T-cell (primary cell): ENCODE data around the gene MS4A2. TPM values are rescaled to one million over a fixed set of nuclear protein-coding genes. Genes with fewer than 3 reads are reported as not detected.
"Not testable (repeated sequence)": the region's sequence is repeated elsewhere in the genome, so short reads cannot be mapped to it uniquely, and the experiment has no call there.

Experiments
- ATAC-seq, 4 experiments: fragments of 200-7000 bp in 3 of 4; fragments of 150-1000 bp in 1 of 4; cut with Tn5 transposase; replicated peaks in 1 of 4; 1 replicate in 3 of 4; 2 replicates in 1 of 4; pipeline ENCODE4 v1.10.0; 2021; ENCODE audit warnings: moderate library complexity in 3 of 4, mild to moderate bottlenecking in 2 of 4, moderate number of reproducible peaks in 1 of 4
- CTCF ChIA-PET, 2 donors: fragments of 300-600 bp; sonication (Branson Sonifier 250); formaldehyde crosslinking; loops; one replicate each; lab custom pipeline; 2022; ENCODE audit warnings: antibody characterized with exemption in 2 of 2; lab: Charles Lee
- POLR2A ChIA-PET, 2 donors: fragments of 300-600 bp; sonication (Branson Sonifier 250); formaldehyde crosslinking; loops; one replicate each; lab custom pipeline; 2022; ENCODE audit warnings: antibody characterized with exemption in 2 of 2; lab: Charles Lee
- DNase-seq, 35 experiments: peaks; one replicate each; pipeline versions ENCODE4 v3.0.0 to v3.0.0-alpha.2; 2013 to 2023
- H3K27ac ChIP-seq: one replicate; pipeline ENCODE4 v1.5.1; 2013; ENCODE audit warnings: low read length
- H3K27me3 ChIP-seq, 2 experiments: replicated peaks in 1 of 2; 1 replicate in 1 of 2; 2 replicates in 1 of 2; pipeline versions ENCODE4 v1.6.1 to v1.7.0; 2013; ENCODE audit warnings: low read length in 1 of 2, mixed read lengths in 1 of 2; ENCODE audit not compliant: control insufficient read depth in 2 of 2, insufficient read depth in 2 of 2; ENCODE audit errors: extremely low read depth in 1 of 2
- H3K36me3 ChIP-seq, 2 donors: 1 replicate in 1 of 2; 2 replicates in 1 of 2; pipeline versions ENCODE4 v1.6.1 to v1.7.0; 2013; ENCODE audit warnings: low read length in 1 of 2; ENCODE audit not compliant: control insufficient read depth in 2 of 2, insufficient read depth in 1 of 2; ENCODE audit errors: extremely low read depth in 1 of 2
- H3K4me1 ChIP-seq, 2 experiments: 1 replicate in 1 of 2; 2 replicates in 1 of 2; pipeline versions ENCODE4 v1.6.1 to v1.7.0; 2013; ENCODE audit warnings: low read length in 2 of 2, mixed read lengths in 1 of 2; ENCODE audit not compliant: insufficient read depth in 2 of 2, control insufficient read depth in 1 of 2; ENCODE audit errors: extremely low read depth in 1 of 2
- H3K4me3 ChIP-seq, 2 donors: 1 replicate in 1 of 2; 2 replicates in 1 of 2; pipeline versions ENCODE4 v1.5.1 to v1.7.0; 2013; ENCODE audit warnings: mild to moderate bottlenecking in 2 of 2, low read length in 1 of 2, moderate library complexity in 1 of 2; ENCODE audit not compliant: control insufficient read depth in 1 of 2; ENCODE audit errors: extremely low read depth in 1 of 2
- H3K9me3 ChIP-seq: 2 replicates; pipeline ENCODE4 v1.7.0; 2013
- H3K27ac Mint-ChIP-seq, 2 donors: one replicate each; pipeline ENCODE4 v1.8.0; 2020 to 2021; ENCODE audit warnings: mild to moderate bottlenecking in 2 of 2, mixed read lengths in 2 of 2
- H3K27me3 Mint-ChIP-seq, 2 donors: one replicate each; pipeline ENCODE4 v1.8.0; 2021 to 2022; ENCODE audit warnings: mixed read lengths in 2 of 2
- H3K36me3 Mint-ChIP-seq: one replicate; pipeline ENCODE4 v1.8.0; 2021; ENCODE audit warnings: mixed read lengths
- H3K4me1 Mint-ChIP-seq, 3 donors: one replicate each; pipeline ENCODE4 v1.8.0; 2020 to 2022; ENCODE audit warnings: mixed read lengths in 3 of 3, mild to moderate bottlenecking in 1 of 3
- H3K4me3 Mint-ChIP-seq, 3 donors: one replicate each; pipeline ENCODE4 v1.8.0; 2020 to 2022; ENCODE audit warnings: mild to moderate bottlenecking in 3 of 3, mixed read lengths in 3 of 3, moderate library complexity in 3 of 3
- H3K9me3 Mint-ChIP-seq, 3 donors: one replicate each; pipeline ENCODE4 v1.8.0; 2020 to 2022; ENCODE audit warnings: mixed read lengths in 3 of 3
- WGBS: methylation state at CpG from one replicate; pipeline ENCODE4 v1.1.5; 2013; ENCODE audit warnings: missing lambda C conversion rate; ENCODE audit not compliant: insufficient coverage; 5-methylcytosine and 5-hydroxymethylcytosine counted together
- total RNA-seq, 35 experiments: library from RNA in 6 of 35; stranded (reverse) in 6 of 35; fragments of 120-200 nt in 1 of 35; gene quantifications; one replicate each; pipeline versions ENCODE4 v1.2.1 to v1.2.4 and lab custom pipeline; 2013 to 2026

The MS4A2 gene
- total RNA-seq, 5 donors from 2014 or later (not counting 1 experiment from before 2014, with no cell fraction given) = 0.12 to 1.1 (median 0.16) TPM; not detected in 1

DNA sequence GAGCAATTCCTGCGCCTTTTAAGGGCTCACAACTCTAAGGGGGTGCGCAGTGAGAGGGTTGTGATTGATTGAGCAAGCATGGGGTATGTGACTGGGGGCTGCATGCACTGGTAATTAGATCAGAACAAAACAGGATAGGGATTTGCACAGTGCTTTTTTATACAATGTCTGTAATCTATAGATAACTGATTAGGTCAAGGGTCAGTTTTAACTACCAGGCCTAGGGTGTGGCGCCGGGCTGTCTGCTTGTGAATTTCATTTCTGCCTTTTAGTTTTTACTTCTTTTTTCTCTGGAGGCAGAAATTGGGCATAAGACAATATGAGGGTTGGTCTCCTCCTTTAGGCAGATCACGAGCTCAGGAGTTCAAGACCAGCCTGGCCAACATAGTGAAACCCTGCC is 20.2 kb downstream of the MS4A2 start:
- H3K27me3 ChIP-seq, POLR2A ChIA-PET, H3K9me3 Mint-ChIP-seq, H3K4me3 Mint-ChIP-seq, H3K27ac Mint-ChIP-seq, DNase-seq, H3K36me3 Mint-ChIP-seq, H3K4me1 ChIP-seq, ATAC-seq, H3K4me3 ChIP-seq, H3K9me3 ChIP-seq, CTCF ChIA-PET, H3K4me1 Mint-ChIP-seq, H3K36me3 ChIP-seq, H3K27ac ChIP-seq: not testable (repeated sequence)
- 92% methylated on average over 2 of the region's 5 CpGs for WGBS
- peaks cover 5 to 20% of the 10 kb centered on the region in 2 donors for H3K27me3 Mint-ChIP-seq

GRCh38 chr11:60111793-60112192 is 23.3 kb downstream of the MS4A2 start:
- Histone ChIP-seq H3K4me1 (no peaks in the 10 kb centered on the region), H3K27ac (no peak overlapping the region), H3K36me3 (no peaks in the 10 kb centered on the region), H3K4me3 (no peak overlapping the region), H3K27me3 (peaks cover 0 to 6% of the 10 kb centered on the region in 2 experiments), H3K9me3 (no peaks in the 10 kb centered on the region)
- no CpG with 5 or more reads among the region's 2 CpGs for WGBS
- Mint-ChIP-seq H3K27me3 (peaks cover 7 to 20% of the 10 kb centered on the region in 2 donors), H3K9me3 (no peaks in the 10 kb centered on the region), H3K4me3 (no peak overlapping the region), H3K27ac (no peak overlapping the region), H3K4me1 (no peaks in the 10 kb centered on the region), H3K36me3 (no peaks in the 10 kb centered on the region)
- ATAC-seq (no peak), DNase-seq (no peak)
- CTCF ChIA-PET = no interaction called here
- POLR2A ChIA-PET = no interaction called here

- no peaks in the 10 kb centered on the region for H3K4me1 ChIP-seq
- no peaks in the 10 kb centered on the region for H3K4me1 Mint-ChIP-seq
- no peak overlapping the region for H3K4me3 Mint-ChIP-seq
- no peak for ATAC-seq
- DNase-seq = no peak
- ChIA-PET CTCF (no interaction called here), POLR2A (no interaction called here)
- no peaks in the 10 kb centered on the region for H3K9me3 Mint-ChIP-seq
- peaks cover 2 to 6% of the 10 kb centered on the region in 2 donors for H3K27me3 Mint-ChIP-seq
- H3K27ac ChIP-seq = no peak overlapping the region
- no peaks in the 10 kb centered on the region for H3K36me3 ChIP-seq
- no peak overlapping the region for H3K27ac Mint-ChIP-seq
- no peaks in the 10 kb centered on the region for H3K9me3 ChIP-seq
- H3K4me3 ChIP-seq = no peak overlapping the region
- no peaks in the 10 kb centered on the region for H3K36me3 Mint-ChIP-seq
- H3K27me3 ChIP-seq = peaks cover 0 to 3% of the 10 kb centered on the region in 2 experiments
These were observed 28.7 kb downstream of the MS4A2 start for GRCh38 chr11:60116996-60117790.

DNA sequence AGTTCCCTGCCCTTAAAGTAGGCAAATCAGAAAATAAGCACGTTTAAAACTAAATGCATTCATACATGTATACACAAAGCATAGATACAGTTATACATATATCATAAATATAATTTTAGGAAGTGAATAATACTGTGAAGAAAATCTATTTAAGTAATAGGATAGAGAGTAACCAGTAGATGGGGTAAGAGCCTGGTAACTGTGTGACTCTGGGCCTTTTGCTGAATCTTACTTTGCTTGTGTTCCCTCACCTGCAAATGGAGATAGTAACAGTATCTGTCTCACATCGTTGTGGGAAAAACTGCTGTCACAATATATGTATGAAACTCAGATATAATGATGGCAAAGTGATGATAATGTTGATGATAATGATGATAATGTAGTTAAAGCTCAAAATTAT is 29.9 kb downstream of the MS4A2 start:
- Mint-ChIP-seq H3K36me3 (no peaks in the 10 kb centered on the region), H3K27ac (no peak overlapping the region), H3K9me3 (no peaks in the 10 kb centered on the region), H3K4me3 (no peak overlapping the region), H3K27me3 (peaks cover 6 to 7% of the 10 kb centered on the region in 2 donors), H3K4me1 (no peaks in the 10 kb centered on the region)
- no CpG with 5 or more reads among the region's 2 CpGs for WGBS
- Histone ChIP-seq H3K27me3 (peaks cover 0 to 3% of the 10 kb centered on the region in 2 experiments), H3K4me1 (no peaks in the 10 kb centered on the region), H3K9me3 (no peaks in the 10 kb centered on the region), H3K4me3 (no peak overlapping the region), H3K36me3 (no peaks in the 10 kb centered on the region), H3K27ac (no peak overlapping the region)
- ATAC-seq (no peak), DNase-seq (no peak)
- ChIA-PET CTCF (no interaction called here), POLR2A (no interaction called here)

DNA sequence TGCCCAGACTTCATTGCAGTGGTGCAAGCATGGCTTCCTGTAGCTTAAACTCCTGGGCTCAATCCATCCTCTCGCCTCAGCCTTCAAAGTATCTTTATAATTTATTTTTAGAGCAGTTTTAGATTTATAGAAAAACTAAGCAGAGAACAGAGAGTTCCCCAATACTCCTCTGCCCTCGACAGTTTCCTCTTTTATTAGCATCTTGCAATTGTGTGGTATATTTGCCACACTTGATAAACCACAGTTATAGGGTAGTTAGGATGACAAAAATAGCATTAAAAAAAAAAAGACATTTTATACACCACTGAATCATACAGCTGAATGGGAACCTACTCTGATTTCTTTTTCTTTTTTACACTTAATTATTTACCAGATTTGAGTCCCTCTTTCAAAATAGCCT is 31.2 kb downstream of the MS4A2 start:
- no peak overlapping the region for H3K4me3 Mint-ChIP-seq
- H3K27me3 Mint-ChIP-seq = peaks cover 6 to 7% of the 10 kb centered on the region in 2 donors
- Histone ChIP-seq H3K27me3 (no peaks in the 10 kb centered on the region), H3K36me3 (no peaks in the 10 kb centered on the region), H3K9me3 (no peaks in the 10 kb centered on the region), H3K27ac (no peak overlapping the region), H3K4me3 (no peak overlapping the region), H3K4me1 (no peaks in the 10 kb centered on the region)
- H3K36me3 Mint-ChIP-seq = no peaks in the 10 kb centered on the region
- ATAC-seq (no peak), DNase-seq (no peak)
- H3K27ac Mint-ChIP-seq = no peak overlapping the region
- H3K9me3 Mint-ChIP-seq = no peaks in the 10 kb centered on the region
- WGBS = no CpG with 5 or more reads among the region's 2 CpGs
- H3K4me1 Mint-ChIP-seq = no peaks in the 10 kb centered on the region
- ChIA-PET CTCF (no interaction called here), POLR2A (no interaction called here)

- Mint-ChIP-seq H3K9me3 (no peaks in the 10 kb centered on the region), H3K36me3 (no peaks in the 10 kb centered on the region), H3K27me3 (peaks cover 6 to 7% of the 10 kb centered on the region in 2 donors), H3K4me3 (no peak overlapping the region), H3K4me1 (no peaks in the 10 kb centered on the region), H3K27ac (no peak overlapping the region)
- Histone ChIP-seq H3K4me1 (no peaks in the 10 kb centered on the region), H3K9me3 (no peaks in the 10 kb centered on the region), H3K36me3 (no peaks in the 10 kb centered on the region), H3K27ac (no peak overlapping the region), H3K27me3 (no peaks in the 10 kb centered on the region), H3K4me3 (no peak overlapping the region)
- DNase-seq = no peak
- no CpG with 5 or more reads among the region's 2 CpGs for whole genome bisulfite sequencing
- ChIA-PET CTCF (no interaction called here), POLR2A (no interaction called here)
- ATAC-seq = no peak
These were observed 32.8 kb downstream of the MS4A2 start for GRCh38 chr11:60121264-60121663.
